LNCAP (cell line): Measurements from ENCODE around the gene MACC1.

Experiments used
- CTCF ChIP-seq: fragments of 450-650 bp; IDR thresholded peaks from 2 replicates; pipeline ENCODE4 v1.5.1; 2017; ENCODE audit warnings: mild to moderate bottlenecking

The MACC1 gene

GRCh38 chr7:20237464-20238193 is 20.4 kb upstream of the MACC1 start:
- no peak for TF ChIP-seq CTCF

- TF ChIP-seq CTCF: no peak
Observed at GRCh38 chr7:20236790-20237189, 19.6 kb upstream of the MACC1 start.

- no peak for TF ChIP-seq CTCF
Observed at GRCh38 chr7:20236043-20236442, 18.9 kb upstream of the MACC1 start.

DNA sequence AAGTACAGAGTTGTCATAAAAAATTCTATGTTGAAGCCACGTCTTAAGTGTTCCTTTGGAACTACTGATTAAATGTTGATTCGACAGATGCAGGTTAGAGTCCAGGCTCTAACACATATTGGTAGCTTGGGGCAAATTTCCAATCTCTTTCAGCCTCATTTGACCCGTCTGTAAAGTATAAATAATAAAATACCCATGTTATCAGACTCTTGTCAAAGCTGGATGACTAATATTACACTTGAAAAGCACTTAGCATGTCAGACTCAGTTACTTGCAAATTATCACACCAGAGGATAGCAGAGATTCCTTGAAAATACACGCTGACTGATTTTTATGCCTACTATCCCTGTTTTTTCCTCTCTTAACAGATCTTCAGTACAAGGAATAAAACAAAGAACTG is 18.1 kb upstream of the MACC1 start:
- TF ChIP-seq CTCF: no peak

GRCh38 chr7:20233362-20233761 is 16.2 kb upstream of the MACC1 start:
- no peak for TF ChIP-seq CTCF

DNA sequence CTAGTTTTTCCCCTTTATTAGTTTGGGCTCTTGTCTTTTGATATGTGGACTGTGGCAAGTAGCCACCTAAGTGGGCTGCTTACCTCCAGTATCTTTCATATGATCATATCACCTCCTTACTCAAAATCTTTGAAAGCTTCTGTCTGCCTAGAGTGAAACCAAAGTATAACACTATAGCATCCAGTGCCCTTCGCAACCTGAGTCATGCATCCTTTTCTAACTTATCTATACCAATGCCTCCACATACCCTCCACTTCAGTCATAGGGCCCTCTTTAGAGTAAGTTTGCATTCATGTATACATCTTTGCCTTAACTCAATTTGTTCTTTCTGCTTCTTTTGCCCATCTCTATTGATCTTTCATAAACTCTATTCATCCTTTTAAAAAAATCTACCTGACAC is 15.7 kb upstream of the MACC1 start:
- no peak for TF ChIP-seq CTCF

GRCh38 chr7:20229646-20230500 is 12.7 kb upstream of the MACC1 start:
- TF ChIP-seq CTCF: no peak
